Measurements from ENCODE around the gene ARSG.

ARSG gene

GRCh38 chr17:68297195-68297594, 5.9 kb downstream of the ARSG start:
- DNase-seq (ENCODE audit: low read depth) = no peak
- TF ChIP-seq CTCF (IDR thresholded peaks at IDR 0.05; ENCODE audit: low read depth, low read length, missing control alignments) = no peak
- no peak overlapping the region for H3K4me3 ChIP-seq (ENCODE audit: low read depth, low read length)
- in situ Hi-C loops (cut with HindIII; ENCODE audit: low sequenced_read_pairs) = no loop called here

- DNase-seq (ENCODE audit: low read depth) = no peak
- H3K4me3 ChIP-seq (ENCODE audit: low read depth, low read length) = no peak overlapping the region
- no peak for TF ChIP-seq CTCF (IDR thresholded peaks at IDR 0.05; ENCODE audit: low read depth, low read length, missing control alignments)
- in situ Hi-C loops (cut with HindIII; ENCODE audit: low sequenced_read_pairs) = no loop called here
These were observed 7.3 kb downstream of the ARSG start for GRCh38 chr17:68298601-68299000.

GRCh38 chr17:68299817-68300216, 8.5 kb downstream of the ARSG start:
- DNase-seq (ENCODE audit: low read depth) = no peak
- no peak overlapping the region for H3K4me3 ChIP-seq (ENCODE audit: low read depth, low read length)
- TF ChIP-seq CTCF (IDR thresholded peaks at IDR 0.05; ENCODE audit: low read depth, low read length, missing control alignments) = no peak
- in situ Hi-C loops (cut with HindIII; ENCODE audit: low sequenced_read_pairs) = no loop called here

GRCh38 chr17:68301438-68301959, 10.2 kb downstream of the ARSG start:
- TF ChIP-seq CTCF (IDR thresholded peaks at IDR 0.05; ENCODE audit: low read depth, low read length, missing control alignments) = no peak
- no peak for DNase-seq (ENCODE audit: low read depth)
- in situ Hi-C loops (cut with HindIII; ENCODE audit: low sequenced_read_pairs) = no loop called here

GRCh38 chr17:68302066-68302564, 10.8 kb downstream of the ARSG start:
- in situ Hi-C loops (cut with HindIII; ENCODE audit: low sequenced_read_pairs) = no loop called here
- DNase-seq (ENCODE audit: low read depth) = peak; percentile 83
- no peak for TF ChIP-seq CTCF (IDR thresholded peaks at IDR 0.05; ENCODE audit: low read depth, low read length, missing control alignments)
- H3K4me3 ChIP-seq (ENCODE audit: low read depth, low read length) = no peak overlapping the region

More at GRCh38 chr17:68301438-68301959, 10.2 kb downstream of the ARSG start:
- H3K4me3 ChIP-seq (ENCODE audit: low read depth, low read length) = no peak overlapping the region

- in situ Hi-C loops (cut with HindIII; ENCODE audit: low sequenced_read_pairs) = no loop called here
- TF ChIP-seq CTCF (IDR thresholded peaks at IDR 0.05; ENCODE audit: low read depth, low read length, missing control alignments) = no peak
- DNase-seq (ENCODE audit: low read depth) = no peak
- H3K4me3 ChIP-seq (ENCODE audit: low read depth, low read length) = no peak overlapping the region
These were observed 11.4 kb downstream of the ARSG start for GRCh38 chr17:68302666-68303065.
